B cell (primary cell): ENCODE data around the gene TMOD3. TPM values are rescaled to one million over a fixed set of nuclear protein-coding genes. Genes with fewer than 3 reads are reported as not detected.

Experiments
- ATAC-seq: fragments of 200-7000 bp; cut with Tn5 transposase; one replicate; pipeline ENCODE4 v1.10.0; 2021; ENCODE audit warnings: low read depth, mild to moderate bottlenecking, moderate number of reproducible peaks, moderate library complexity
- CTCF ChIA-PET: fragments of 350-600 bp; sonication (Branson Sonifier 250); formaldehyde crosslinking; loops from one replicate; lab custom pipeline; 2021; ENCODE audit warnings: antibody characterized with exemption, inconsistent platforms; lab: Charles Lee
- POLR2A ChIA-PET: fragments of 350-600 bp; sonication (Branson Sonifier 250); formaldehyde crosslinking; loops from one replicate; lab custom pipeline; 2021; ENCODE audit warnings: antibody characterized with exemption; lab: Charles Lee
- DNase-seq: peaks from one replicate; pipeline ENCODE4 v3.0.0; 2013
- H2AFZ ChIP-seq: 2 replicates; pipeline ENCODE4 v1.6.1; 2012; ENCODE audit warnings: mild to moderate bottlenecking, low read depth, low read length; ENCODE audit not compliant: insufficient read depth, poor library complexity, severe bottlenecking
- H3K27ac ChIP-seq, 2 donors: 1 replicate in 1 of 2; 2 replicates in 1 of 2; pipeline ENCODE4 v1.5.1; 2012 to 2013; ENCODE audit warnings: low read length in 2 of 2, mild to moderate bottlenecking in 2 of 2, moderate library complexity in 1 of 2
- H3K27me3 ChIP-seq, 4 experiments: fragments of 200-600 bp in 1 of 4; sonication (generic) in 1 of 4; replicated peaks in 1 of 4; 1 replicate in 2 of 4; 2 replicates in 2 of 4; pipeline versions ENCODE4 v1.6.1 to v1.7.0; 2013 to 2016; ENCODE audit warnings: low read length in 3 of 4, mild to moderate bottlenecking in 2 of 4, mixed read lengths in 1 of 4, moderate library complexity in 1 of 4; ENCODE audit not compliant: insufficient read depth in 4 of 4, control insufficient read depth in 3 of 4; ENCODE audit errors: control extremely low read depth in 1 of 4
- H3K36me3 ChIP-seq, 2 experiments: replicated peaks in 1 of 2; 1 replicate in 1 of 2; 2 replicates in 1 of 2; pipeline versions ENCODE4 v1.6.1 to v1.7.1; 2013; ENCODE audit warnings: low read length in 1 of 2; ENCODE audit not compliant: insufficient read depth in 2 of 2, control insufficient read depth in 1 of 2; ENCODE audit errors: control extremely low read depth in 1 of 2, extremely low read depth in 1 of 2
- H3K4me1 ChIP-seq, 2 donors: fragments of 200-600 bp in 1 of 2; sonication (generic) in 1 of 2; 1 replicate in 1 of 2; 2 replicates in 1 of 2; pipeline versions ENCODE4 v1.5.1 to v1.6.1; 2013 to 2017; ENCODE audit warnings: low read length in 2 of 2; ENCODE audit not compliant: control insufficient read depth in 2 of 2, insufficient read depth in 2 of 2
- H3K4me2 ChIP-seq: replicated peaks from 2 replicates; pipeline ENCODE3; 2012; ENCODE audit warnings: mild to moderate bottlenecking, low read depth, low read length; ENCODE audit not compliant: poor library complexity, severe bottlenecking
- H3K4me3 ChIP-seq, 5 experiments: fragments of 200-600 bp in 1 of 5; sonication (generic) in 1 of 5; 1 replicate in 3 of 5; 2 replicates in 2 of 5; pipeline versions ENCODE4 v1.5.1 to v1.7.0; 2011 to 2016; ENCODE audit warnings: low read length in 4 of 5, mild to moderate bottlenecking in 4 of 5, low read depth in 2 of 5, control low read depth in 1 of 5, moderate library complexity in 1 of 5; ENCODE audit not compliant: insufficient read depth in 1 of 5; ENCODE audit errors: control extremely low read depth in 1 of 5, extremely low read depth in 1 of 5
- H3K79me2 ChIP-seq: fragments of 200-600 bp; sonication (generic); one replicate; pipeline ENCODE4 v1.6.0; 2016; ENCODE audit warnings: low read length; ENCODE audit not compliant: control insufficient read depth, insufficient read depth
- H3K9ac ChIP-seq: fragments of 200-600 bp; sonication (generic); 2 replicates; pipeline ENCODE4 v1.6.1; 2017; ENCODE audit warnings: mild to moderate bottlenecking, low read length, moderate library complexity
- H3K9me3 ChIP-seq, 3 donors: one replicate each; pipeline versions ENCODE4 v1.6.1 to v1.7.1; 2013; ENCODE audit warnings: low read length in 2 of 3; ENCODE audit not compliant: control insufficient read depth in 2 of 3, insufficient read depth in 1 of 3; ENCODE audit errors: control extremely low read depth in 1 of 3
- H4K20me1 ChIP-seq: 2 replicates; pipeline ENCODE4 v1.6.0; 2012; ENCODE audit warnings: mild to moderate bottlenecking, low read length; ENCODE audit not compliant: insufficient read depth, control insufficient read depth, poor library complexity, severe bottlenecking
- H3K27ac Mint-ChIP-seq: one replicate; pipeline ENCODE4 v1.8.0; 2021; ENCODE audit warnings: mixed read lengths
- H3K27me3 Mint-ChIP-seq: one replicate; pipeline ENCODE4 v1.8.0; 2021; ENCODE audit warnings: mixed read lengths
- H3K4me1 Mint-ChIP-seq: one replicate; pipeline ENCODE4 v1.8.0; 2021; ENCODE audit warnings: mixed read lengths
- H3K4me3 Mint-ChIP-seq: one replicate; pipeline ENCODE4 v1.8.0; 2021; ENCODE audit warnings: mixed read lengths
- H3K9me3 Mint-ChIP-seq: one replicate; pipeline ENCODE4 v1.8.0; 2022; ENCODE audit warnings: mixed read lengths; ENCODE audit not compliant: insufficient read depth
- EZH2 ChIP-seq: IDR thresholded peaks from 2 replicates; pipeline ENCODE4 v1.6.1; 2012; ENCODE audit warnings: borderline replicate concordance, low read depth, mild to moderate bottlenecking, moderate library complexity, low read length; ENCODE audit not compliant: insufficient read depth, poor library complexity, severe bottlenecking
- WGBS: methylation state at CpG from one replicate; pipeline ENCODE4 v1.1.5; 2013; ENCODE audit warnings: missing lambda C conversion rate; ENCODE audit not compliant: insufficient coverage; 5-methylcytosine and 5-hydroxymethylcytosine counted together
- intact Hi-C: fragments of 100-400 bp; cut with micrococcal nuclease; formaldehyde crosslinking; loops from one replicate; pipeline ENCODE4 v1.10.0; 2022
- polyA plus RNA-seq: library from polyadenylated mRNA; depleted of rRNA; stranded (reverse); fragments of >200 nt; gene quantifications from 2 replicates; pipeline ENCODE4 v1.2.3, GENCODE V29; 2012
- total RNA-seq, 2 donors: library from RNA; stranded (reverse); fragments of 120-200 nt in 1 of 2; gene quantifications; 1 replicate in 1 of 2; 2 replicates in 1 of 2; pipeline versions ENCODE4 v1.2.3 to v1.2.4, GENCODE V29; 2013 to 2022
- TF ChIP-seq, protein P1 (sequence below): fragments of 200-600 bp; IDR thresholded peaks from one replicate; pipeline ENCODE4 v1.8.0; 2022; ENCODE audit warnings: antibody characterized with exemption, mild to moderate bottlenecking

The TMOD3 gene
- total and polyA plus RNA-seq, 2 donors (not counting 1 experiment from before 2014, with no cell fraction given), result 7.2 to 52.1 TPM

GRCh38 chr15:51887887-51888592 is 58.6 kb downstream of the TMOD3 start:
- H3K9me3 Mint-ChIP-seq, result no peaks in the 10 kb centered on the region
- H3K36me3 ChIP-seq, result peaks cover 2 to 22% of the 10 kb centered on the region in 2 experiments
- no peaks in the 10 kb centered on the region for H4K20me1 ChIP-seq
- no peak overlapping the region for H3K4me3 ChIP-seq
- no peak overlapping the region for H3K4me3 Mint-ChIP-seq
- peaks cover 5% of the 10 kb centered on the region for H3K4me1 Mint-ChIP-seq
- no CpG with 5 or more reads among the region's 9 CpGs for WGBS
- no peak overlapping the region for H3K27ac ChIP-seq
- H3K27me3 Mint-ChIP-seq, result no peaks in the 10 kb centered on the region
- H3K27ac Mint-ChIP-seq, result no peak overlapping the region
- no peak for ATAC-seq
- ChIA-PET CTCF (interaction anchor here (0.5 to 3.8 kb wide), 19 partner anchors 8 to 1592 kb away, joined by 3 to 20 read pairs (median 4); no protein-coding TSS in a partner anchor), POLR2A (no interaction called here)
- no peak for DNase-seq
- no peaks in the 10 kb centered on the region for H3K4me1 ChIP-seq
- no peak overlapping the region for H3K4me2 ChIP-seq
- H3K27me3 ChIP-seq, result no peaks in the 10 kb centered on the region
- no peak overlapping the region for H3K9ac ChIP-seq
- H3K9me3 ChIP-seq, result peaks cover 0 to 4% (median 0%) of the 10 kb centered on the region in 3 donors
- H2AFZ ChIP-seq, result no peak overlapping the region
- no peak for TF ChIP-seq EZH2
- TF ChIP-seq, protein P1, sequence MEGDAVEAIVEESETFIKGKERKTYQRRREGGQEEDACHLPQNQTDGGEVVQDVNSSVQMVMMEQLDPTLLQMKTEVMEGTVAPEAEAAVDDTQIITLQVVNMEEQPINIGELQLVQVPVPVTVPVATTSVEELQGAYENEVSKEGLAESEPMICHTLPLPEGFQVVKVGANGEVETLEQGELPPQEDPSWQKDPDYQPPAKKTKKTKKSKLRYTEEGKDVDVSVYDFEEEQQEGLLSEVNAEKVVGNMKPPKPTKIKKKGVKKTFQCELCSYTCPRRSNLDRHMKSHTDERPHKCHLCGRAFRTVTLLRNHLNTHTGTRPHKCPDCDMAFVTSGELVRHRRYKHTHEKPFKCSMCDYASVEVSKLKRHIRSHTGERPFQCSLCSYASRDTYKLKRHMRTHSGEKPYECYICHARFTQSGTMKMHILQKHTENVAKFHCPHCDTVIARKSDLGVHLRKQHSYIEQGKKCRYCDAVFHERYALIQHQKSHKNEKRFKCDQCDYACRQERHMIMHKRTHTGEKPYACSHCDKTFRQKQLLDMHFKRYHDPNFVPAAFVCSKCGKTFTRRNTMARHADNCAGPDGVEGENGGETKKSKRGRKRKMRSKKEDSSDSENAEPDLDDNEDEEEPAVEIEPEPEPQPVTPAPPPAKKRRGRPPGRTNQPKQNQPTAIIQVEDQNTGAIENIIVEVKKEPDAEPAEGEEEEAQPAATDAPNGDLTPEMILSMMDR, result no peak
- H3K79me2 ChIP-seq, result no peaks in the 10 kb centered on the region
- intact Hi-C loops, result loop anchor here (1.0 kb wide), 3 partner anchors 190 to 847 kb away; no protein-coding TSS in a partner anchor

DNA sequence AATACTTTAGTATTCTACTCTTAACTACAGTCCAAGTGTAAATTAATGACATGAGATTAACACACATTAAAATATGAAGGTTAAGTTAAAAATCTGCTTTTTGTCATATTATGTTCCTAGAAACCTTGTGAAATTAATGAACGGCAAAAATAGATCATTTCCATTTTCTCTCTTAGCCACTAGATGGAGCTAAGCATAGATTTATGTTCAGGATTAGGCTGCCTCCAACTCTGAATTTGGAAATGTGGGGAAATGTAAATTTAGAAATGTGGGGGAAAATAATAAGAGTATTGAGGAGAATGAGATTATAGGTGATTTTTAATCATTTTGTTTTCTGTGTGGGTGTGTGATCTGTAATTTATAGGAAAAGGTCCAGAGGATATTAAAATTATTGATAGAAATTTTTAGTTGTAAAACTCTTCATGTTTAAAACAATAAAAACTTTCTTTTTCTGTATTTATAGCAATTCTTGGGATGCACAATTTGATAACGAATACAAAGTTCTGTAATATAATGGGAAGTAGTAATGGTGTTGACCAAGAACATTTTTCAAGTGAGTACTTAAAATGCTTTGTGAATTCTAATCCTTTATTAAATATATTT is 59.2 kb downstream of the TMOD3 start:
- WGBS, result no CpG with 5 or more reads among the region's 2 CpGs
- peaks cover 5% of the 10 kb centered on the region for H3K4me1 Mint-ChIP-seq
- H3K9ac ChIP-seq, result no peak overlapping the region
- no peaks in the 10 kb centered on the region for H3K9me3 Mint-ChIP-seq
- no peak overlapping the region for H3K4me3 ChIP-seq
- CTCF ChIA-PET, result interaction anchor here (0.6 to 3.8 kb wide), 20 partner anchors 8 to 1592 kb away, joined by 3 to 20 read pairs (median 4); no protein-coding TSS in a partner anchor
- no peak overlapping the region for H3K4me2 ChIP-seq
- intact Hi-C loops, result loop anchor here (1.0 kb wide), 3 partner anchors 190 to 847 kb away; no protein-coding TSS in a partner anchor
- TF ChIP-seq, protein P1, result peak; percentile 92
- no peak for TF ChIP-seq EZH2
- DNase-seq (peak; percentile 35), ATAC-seq (no peak)
- no peak overlapping the region for H3K27ac Mint-ChIP-seq
- POLR2A ChIA-PET, result no interaction called here
- no peak overlapping the region for H3K27ac ChIP-seq
- H3K4me3 Mint-ChIP-seq, result no peak overlapping the region
- H3K9me3 ChIP-seq, result peaks cover 0 to 4% (median 0%) of the 10 kb centered on the region in 3 donors
- peaks cover 2 to 22% of the 10 kb centered on the region in 2 experiments for H3K36me3 ChIP-seq
- H3K4me1 ChIP-seq, result no peaks in the 10 kb centered on the region
- H3K27me3 Mint-ChIP-seq, result no peaks in the 10 kb centered on the region
- no peak overlapping the region for H2AFZ ChIP-seq
- no peaks in the 10 kb centered on the region for H4K20me1 ChIP-seq
- H3K79me2 ChIP-seq, result no peaks in the 10 kb centered on the region
- H3K27me3 ChIP-seq, result no peaks in the 10 kb centered on the region
